Measurements from ENCODE around the gene ZNRF1.

DNA sequence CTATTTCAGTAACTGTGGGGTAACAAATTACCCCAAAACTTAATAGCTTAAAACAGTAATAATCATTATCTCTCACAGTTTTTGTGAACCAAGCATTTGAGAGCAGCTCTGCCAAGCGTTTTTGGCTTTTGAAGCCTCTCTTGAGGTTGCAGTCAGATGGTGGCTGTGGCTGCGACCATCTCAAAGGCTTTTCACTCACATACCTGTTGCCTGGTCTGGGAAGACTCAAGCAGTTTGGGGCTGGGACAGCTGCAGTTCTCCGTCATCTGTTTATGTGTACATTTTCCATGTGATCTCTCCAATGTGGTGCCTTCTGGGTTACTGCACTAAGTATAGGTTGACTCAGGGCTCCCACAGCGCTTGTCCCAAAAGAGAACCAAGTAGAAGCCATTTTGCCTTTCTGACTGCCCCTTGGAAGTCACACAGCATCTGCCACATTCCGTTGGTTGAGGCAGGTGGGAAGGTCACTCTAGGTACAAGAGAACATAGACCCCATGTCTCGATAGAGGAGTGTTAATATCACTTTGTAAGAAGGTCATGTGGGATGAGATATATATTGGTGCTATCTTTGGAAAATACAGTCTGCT is 68.1 kb downstream of the ZNRF1 start:
- TF ChIP-seq, protein P1, sequence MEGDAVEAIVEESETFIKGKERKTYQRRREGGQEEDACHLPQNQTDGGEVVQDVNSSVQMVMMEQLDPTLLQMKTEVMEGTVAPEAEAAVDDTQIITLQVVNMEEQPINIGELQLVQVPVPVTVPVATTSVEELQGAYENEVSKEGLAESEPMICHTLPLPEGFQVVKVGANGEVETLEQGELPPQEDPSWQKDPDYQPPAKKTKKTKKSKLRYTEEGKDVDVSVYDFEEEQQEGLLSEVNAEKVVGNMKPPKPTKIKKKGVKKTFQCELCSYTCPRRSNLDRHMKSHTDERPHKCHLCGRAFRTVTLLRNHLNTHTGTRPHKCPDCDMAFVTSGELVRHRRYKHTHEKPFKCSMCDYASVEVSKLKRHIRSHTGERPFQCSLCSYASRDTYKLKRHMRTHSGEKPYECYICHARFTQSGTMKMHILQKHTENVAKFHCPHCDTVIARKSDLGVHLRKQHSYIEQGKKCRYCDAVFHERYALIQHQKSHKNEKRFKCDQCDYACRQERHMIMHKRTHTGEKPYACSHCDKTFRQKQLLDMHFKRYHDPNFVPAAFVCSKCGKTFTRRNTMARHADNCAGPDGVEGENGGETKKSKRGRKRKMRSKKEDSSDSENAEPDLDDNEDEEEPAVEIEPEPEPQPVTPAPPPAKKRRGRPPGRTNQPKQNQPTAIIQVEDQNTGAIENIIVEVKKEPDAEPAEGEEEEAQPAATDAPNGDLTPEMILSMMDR (IDR thresholded peaks at IDR 0.05; ENCODE audit: low read depth, low read length, missing input control) = no peak
- TF ChIP-seq GABPA (IDR thresholded peaks at IDR 0.05 in 1 of 2, conservative IDR thresholded peaks at IDR 0.05 in 1 of 2) (no peak), ATF3 (IDR thresholded peaks at IDR 0.05) (no peak), TAF1 (conservative IDR thresholded peaks at IDR 0.05) (no peak), SP1 (IDR thresholded peaks at IDR 0.05) (no peak), RAD21 (IDR thresholded peaks at IDR 0.05) (no peak), MAX (IDR thresholded peaks at IDR 0.05) (no peak), YY1 (IDR thresholded peaks at IDR 0.05) (no peak), JUND (IDR thresholded peaks at IDR 0.05) (no peak), REST (IDR thresholded peaks at IDR 0.05) (no peak), FOXA1 (IDR thresholded peaks at IDR 0.05) (no peak), EGR1 (IDR thresholded peaks at IDR 0.05; ENCODE audit: low read depth in 2 of 2) (no peak), HNF4G (IDR thresholded peaks at IDR 0.05) (no peak)
- TF ChIP-seq, protein P2, sequence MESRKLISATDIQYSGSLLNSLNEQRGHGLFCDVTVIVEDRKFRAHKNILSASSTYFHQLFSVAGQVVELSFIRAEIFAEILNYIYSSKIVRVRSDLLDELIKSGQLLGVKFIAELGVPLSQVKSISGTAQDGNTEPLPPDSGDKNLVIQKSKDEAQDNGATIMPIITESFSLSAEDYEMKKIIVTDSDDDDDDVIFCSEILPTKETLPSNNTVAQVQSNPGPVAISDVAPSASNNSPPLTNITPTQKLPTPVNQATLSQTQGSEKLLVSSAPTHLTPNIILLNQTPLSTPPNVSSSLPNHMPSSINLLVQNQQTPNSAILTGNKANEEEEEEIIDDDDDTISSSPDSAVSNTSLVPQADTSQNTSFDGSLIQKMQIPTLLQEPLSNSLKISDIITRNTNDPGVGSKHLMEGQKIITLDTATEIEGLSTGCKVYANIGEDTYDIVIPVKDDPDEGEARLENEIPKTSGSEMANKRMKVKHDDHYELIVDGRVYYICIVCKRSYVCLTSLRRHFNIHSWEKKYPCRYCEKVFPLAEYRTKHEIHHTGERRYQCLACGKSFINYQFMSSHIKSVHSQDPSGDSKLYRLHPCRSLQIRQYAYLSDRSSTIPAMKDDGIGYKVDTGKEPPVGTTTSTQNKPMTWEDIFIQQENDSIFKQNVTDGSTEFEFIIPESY (IDR thresholded peaks at IDR 0.05) = no peak
